ENCODE results near the gene OR10S1. TPM values are rescaled to one million over a fixed set of nuclear protein-coding genes. Genes with fewer than 3 reads are reported as not detected.

OR10S1 gene
- total and polyA plus RNA-seq, 2 of the 8 experiments (the other 6 are each of a cell fraction or from before 2014, with no cell fraction given): not detected

GRCh38 chr11:123979311-123979710, 1.7 kb upstream of the OR10S1 start:
- no peak overlapping the region for H3K27ac ChIP-seq (ENCODE audit: low read depth, low read length)
- no peaks in the 10 kb centered on the region for H3K79me1 ChIP-seq (ENCODE audit: low read depth, low read length)
- H3K27me3 ChIP-seq (replicated peaks in 1 of 4; ENCODE audit: control insufficient read depth in 3 of 4, extremely low read depth in 1 of 4, insufficient read depth in 3 of 4, low read length in 3 of 4): no peaks in the 10 kb centered on the region
- H3K56ac ChIP-seq (replicated peaks; ENCODE audit: insufficient read length, low read depth, low read length): no peak overlapping the region
- H2BK120ac ChIP-seq (replicated peaks; ENCODE audit: low read depth, low read length): no peak overlapping the region
- CTCF ChIA-PET (ENCODE audit: partially characterized antibody): interaction anchor here (1.1 kb wide), 1 partner anchor 272 kb away, joined by 3 read pairs; no protein-coding TSS in a partner anchor
- FAIRE-seq: no peak
- no peak overlapping the region for H4K5ac ChIP-seq (ENCODE audit: insufficient read length, low read depth, low read length)
- H3K23ac ChIP-seq (ENCODE audit: insufficient read length): no peak overlapping the region
- no peak overlapping the region for H3K18ac ChIP-seq (ENCODE audit: extremely low read depth, low read length)
- no peak for DNase-seq (ENCODE audit: low read depth in 1 of 2, low spot score in 2 of 2)
- no peaks in the 10 kb centered on the region for H3K36me3 ChIP-seq (ENCODE audit: control insufficient read depth in 2 of 4, insufficient read depth in 4 of 4, low read length in 3 of 4)
- H4K91ac ChIP-seq (replicated peaks; ENCODE audit: insufficient read length, low read length): no peak overlapping the region
- no peaks in the 10 kb centered on the region for H4K20me1 ChIP-seq (replicated peaks in 1 of 2; ENCODE audit: control insufficient read depth in 1 of 2, insufficient read depth in 2 of 2, low read length in 2 of 2)
- H3K9ac ChIP-seq (replicated peaks in 1 of 4; ENCODE audit: extremely low read depth in 1 of 4, low read depth in 3 of 4, low read length in 3 of 4): no peak overlapping the region
- no peak overlapping the region for H2BK15ac ChIP-seq (ENCODE audit: low read length)
- no peak overlapping the region for H2BK5ac ChIP-seq (ENCODE audit: low read depth, low read length)
- 0 out of 7 replicates have a peak, but pooled peaks cover 0 to 2% (median 0%) of the 10 kb centered on the region in 4 experiments for H3K4me1 ChIP-seq (replicated peaks in 1 of 4; ENCODE audit: control insufficient read depth in 3 of 4, insufficient read depth in 4 of 4, low read length in 3 of 4)
- H3K9me3 ChIP-seq (ENCODE audit: insufficient read depth in 2 of 2, low read depth in 1 of 2, low read length in 1 of 2): no peaks in the 10 kb centered on the region
- POLR2A ChIA-PET (ENCODE audit: partially characterized antibody): interaction anchor here (0.6 kb wide), 1 partner anchor 194 kb away, joined by 3 read pairs; no protein-coding TSS in a partner anchor
- no peak overlapping the region; the same call in 1 of the 2 replicates for H2BK20ac ChIP-seq (ENCODE audit: low read length)
- H3K4me3 ChIP-seq (ENCODE audit: extremely low read depth in 1 of 4, insufficient read depth in 2 of 4, low read depth in 3 of 4, low read length in 4 of 4): no peak overlapping the region
- H3K79me2 ChIP-seq (ENCODE audit: control insufficient read depth in 1 of 2, insufficient read depth in 2 of 2, low read length in 2 of 2): no peaks in the 10 kb centered on the region
- H2AFZ ChIP-seq (ENCODE audit: low read length): no peak overlapping the region
- H2BK12ac ChIP-seq (ENCODE audit: low read depth, low read length): no peak overlapping the region
- no peak overlapping the region for H3K4ac ChIP-seq (replicated peaks; ENCODE audit: insufficient read length, low read depth, low read length)
- no peak overlapping the region for H3K14ac ChIP-seq (ENCODE audit: insufficient read length)
- no peak overlapping the region for H2AK5ac ChIP-seq (ENCODE audit: low read depth, low read length)
- WGBS, 2 experiments (ENCODE audit: extremely low coverage in 1 of 2, insufficient coverage in 1 of 2, insufficient read length in 1 of 2, insufficient replicate concordance in 2 of 2, low coverage in 1 of 2, low lambda C conversion rate in 2 of 2, missing lambda C conversion rate in 1 of 2): 92% methylated on average over 5 of the region's 5 CpGs; no CpG with 5 or more reads in 1 of the 2 experiments
- H3K4me2 ChIP-seq (ENCODE audit: insufficient read depth in 1 of 2, low read depth in 2 of 2, low read length in 2 of 2): no peak overlapping the region
- no peaks in the 10 kb centered on the region for H3K23me2 ChIP-seq (ENCODE audit: low read depth, low read length)
- no peak overlapping the region for H4K8ac ChIP-seq (ENCODE audit: extremely low read depth, insufficient read depth, low read length)
- TF ChIP-seq MAFK (IDR thresholded peaks at IDR 0.05; ENCODE audit: low read depth, low read length): no peak
- TF ChIP-seq HDAC6 (IDR thresholded peaks at IDR 0.05; ENCODE audit: low read depth, low read length): no peak
- no peak for TF ChIP-seq CEBPB (IDR thresholded peaks at IDR 0.05; ENCODE audit: low read depth, low read length)

All from H1 (cell line).